HG03280 (cell line): ENCODE results near the gene CFAP74.
"Not testable (repeated sequence)": the region's sequence is repeated elsewhere in the genome, so short reads cannot be mapped to it uniquely, and the experiment has no call there.

Experiments
- ATAC-seq: cut with Tn5 transposase; IDR thresholded peaks from one replicate; pipeline ENCODE4 v1.9.1; 2021; ENCODE audit warnings: mild to moderate bottlenecking, moderate library complexity; ENCODE audit not compliant: unreplicated experiment

CFAP74 gene

GRCh38 chr1:1937061-1937460, 66.5 kb downstream of the CFAP74 start:
- no peak for ATAC-seq

- not testable (repeated sequence) for ATAC-seq
These were observed 68.7 kb downstream of the CFAP74 start for GRCh38 chr1:1934848-1935247.

- no peak for ATAC-seq
These were observed 73.7 kb downstream of the CFAP74 start for GRCh38 chr1:1929639-1930545.

DNA sequence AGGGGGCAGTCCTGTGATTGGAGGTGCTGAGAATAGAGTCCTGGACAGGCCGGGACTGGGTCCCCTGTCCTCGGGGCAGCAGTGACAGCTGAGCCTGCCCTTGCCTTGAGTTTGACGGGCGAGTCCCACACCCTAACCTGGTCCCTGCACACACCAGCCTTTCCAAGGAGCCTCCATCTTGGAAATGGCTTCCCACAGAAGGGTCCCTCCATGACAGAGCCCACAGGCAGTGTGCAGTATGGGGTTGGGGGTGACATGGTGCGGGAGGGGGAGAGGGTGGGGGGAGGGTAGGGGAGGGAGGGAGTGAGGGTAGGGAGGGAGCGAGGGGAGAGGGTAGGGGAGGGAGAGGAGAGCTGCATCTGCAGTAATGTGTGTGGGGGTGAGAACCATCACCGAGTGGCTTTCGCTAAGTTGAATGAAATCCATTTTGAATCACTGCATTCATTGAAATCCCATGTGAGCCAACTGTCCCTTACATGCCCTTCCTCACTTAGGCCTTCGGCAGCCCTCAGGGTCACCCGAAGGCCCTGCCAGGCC, 74.4 kb downstream of the CFAP74 start:
- ATAC-seq = no peak

GRCh38 chr1:1928231-1929101, 75.1 kb downstream of the CFAP74 start:
- no peak for ATAC-seq

DNA sequence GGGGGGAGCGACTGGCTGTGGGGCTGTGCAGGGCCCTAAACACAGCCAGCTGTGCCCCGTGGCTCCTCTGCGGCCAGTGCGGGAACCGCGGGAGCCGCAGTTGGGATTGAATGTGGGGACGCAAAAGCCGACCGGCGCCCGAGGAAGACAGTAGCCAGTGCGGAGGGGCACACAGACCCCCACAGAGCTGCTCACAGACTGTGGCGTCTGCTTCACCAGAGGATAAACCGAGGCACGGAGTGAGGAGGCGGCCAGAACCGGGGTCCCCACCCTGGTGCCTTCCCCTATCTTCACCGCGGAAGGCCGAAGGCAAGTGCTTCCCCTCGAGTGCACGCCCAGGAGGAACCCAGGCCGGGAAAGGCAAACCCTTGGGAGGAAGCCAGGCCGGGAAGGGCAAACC, 75.8 kb downstream of the CFAP74 start:
- ATAC-seq = no peak

DNA sequence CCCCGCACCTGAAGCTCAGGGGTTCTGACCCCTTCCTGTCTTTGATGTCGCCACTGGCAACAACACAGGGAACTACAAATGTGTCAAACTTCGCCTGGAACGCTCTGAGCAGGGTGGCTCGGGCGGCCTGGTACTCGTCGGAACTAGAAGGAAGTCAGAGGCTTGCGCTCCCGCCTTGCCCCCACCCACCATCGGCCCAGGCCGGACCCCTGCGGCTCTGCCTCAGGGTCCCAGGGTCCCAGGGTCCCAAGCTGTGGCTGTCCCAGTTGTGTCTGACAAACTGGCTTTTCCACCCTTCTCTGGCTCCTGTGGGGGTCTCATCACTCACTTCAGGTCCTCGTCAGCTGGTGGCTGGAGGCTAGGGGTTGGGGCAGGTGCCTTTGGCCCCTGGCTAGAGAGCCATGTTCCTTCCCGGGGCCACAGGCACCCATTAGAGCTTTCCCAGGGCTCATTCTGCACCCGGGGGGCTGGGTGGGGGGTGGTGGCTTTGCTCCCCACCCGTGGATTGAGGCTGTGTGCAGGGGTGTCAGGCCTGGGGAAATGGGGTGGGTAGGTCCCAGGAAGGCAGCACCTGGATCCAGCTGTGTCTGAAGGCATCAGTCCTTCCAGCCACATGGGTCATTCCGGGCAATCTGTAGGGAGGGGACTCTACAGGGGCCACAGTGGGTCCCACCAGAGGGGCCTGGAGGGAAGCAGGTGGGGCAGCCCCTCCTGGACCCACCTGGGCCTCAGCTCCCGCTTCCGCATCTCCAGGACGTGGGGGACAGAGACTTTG, 76.5 kb downstream of the CFAP74 start:
- no peak for ATAC-seq

- ATAC-seq = no peak
These were observed 77.2 kb downstream of the CFAP74 start for GRCh38 chr1:1926346-1926811.

- ATAC-seq = no peak
These were observed 77.9 kb downstream of the CFAP74 start for GRCh38 chr1:1925437-1926345.

DNA sequence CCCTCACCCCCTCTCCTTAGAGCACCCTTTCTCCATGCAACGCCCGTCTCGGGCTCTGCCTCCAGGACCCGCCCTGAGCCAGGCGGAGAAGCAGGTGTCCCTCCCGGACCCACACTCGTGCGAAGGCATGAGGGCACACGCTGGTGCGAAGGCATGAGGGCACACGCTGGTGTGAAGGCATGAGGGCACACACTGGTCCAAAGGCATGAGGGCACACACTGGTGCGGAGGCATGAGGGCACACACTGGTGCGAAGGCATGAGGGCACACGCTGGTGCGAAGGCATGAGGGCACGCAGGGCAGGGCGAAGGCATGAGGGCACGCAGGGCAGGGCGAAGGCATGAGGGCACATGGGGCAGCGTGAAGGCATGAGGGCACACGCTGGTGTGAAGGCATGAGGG, 78.7 kb downstream of the CFAP74 start:
- ATAC-seq = no peak

- no peak for ATAC-seq
These were observed 79.2 kb downstream of the CFAP74 start for GRCh38 chr1:1924386-1924785.

GRCh38 chr1:1922956-1923833, 80.4 kb downstream of the CFAP74 start:
- no peak for ATAC-seq

- ATAC-seq = no peak
These were observed 81.0 kb downstream of the CFAP74 start for GRCh38 chr1:1922702-1922955.

DNA sequence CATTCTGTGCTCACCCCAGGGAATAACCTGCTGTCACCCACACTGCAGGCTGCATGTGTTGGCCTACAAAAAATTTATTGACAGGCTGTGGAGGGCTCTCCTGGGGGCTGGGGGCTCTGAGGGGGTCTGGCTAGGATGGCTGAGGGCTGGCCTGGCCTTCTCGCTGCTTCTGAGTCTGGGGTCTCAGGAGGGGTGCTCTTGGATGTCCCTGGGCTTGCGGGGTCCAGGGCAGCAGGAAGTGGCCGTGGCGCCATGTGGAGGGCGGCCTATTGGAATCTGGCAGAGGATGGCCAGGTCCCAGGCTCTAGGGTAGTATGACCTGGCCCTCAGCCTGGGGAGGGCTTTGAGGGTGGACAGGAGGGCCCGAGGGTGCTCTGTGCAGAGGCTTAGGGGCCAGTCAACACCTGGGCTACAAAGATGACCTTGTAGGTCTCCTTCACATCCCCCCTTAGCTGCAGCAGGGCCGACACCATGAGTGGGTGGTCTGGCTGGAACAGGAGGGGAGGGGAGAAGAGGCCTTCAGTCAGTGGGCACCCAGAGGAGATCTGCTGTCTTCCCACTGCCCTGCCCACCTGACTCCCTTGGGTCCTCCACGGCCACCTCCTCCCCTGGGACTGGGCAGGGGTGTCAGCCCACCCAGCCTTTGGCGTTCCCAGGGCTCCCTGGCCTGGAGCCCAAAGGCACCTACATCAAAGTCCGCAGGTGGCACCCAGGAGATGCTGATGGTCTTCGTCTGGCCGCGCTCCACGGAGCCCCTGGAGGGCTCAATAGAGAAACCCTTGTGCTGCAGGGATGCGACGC, 81.5 kb downstream of the CFAP74 start:
- ATAC-seq = no peak

DNA sequence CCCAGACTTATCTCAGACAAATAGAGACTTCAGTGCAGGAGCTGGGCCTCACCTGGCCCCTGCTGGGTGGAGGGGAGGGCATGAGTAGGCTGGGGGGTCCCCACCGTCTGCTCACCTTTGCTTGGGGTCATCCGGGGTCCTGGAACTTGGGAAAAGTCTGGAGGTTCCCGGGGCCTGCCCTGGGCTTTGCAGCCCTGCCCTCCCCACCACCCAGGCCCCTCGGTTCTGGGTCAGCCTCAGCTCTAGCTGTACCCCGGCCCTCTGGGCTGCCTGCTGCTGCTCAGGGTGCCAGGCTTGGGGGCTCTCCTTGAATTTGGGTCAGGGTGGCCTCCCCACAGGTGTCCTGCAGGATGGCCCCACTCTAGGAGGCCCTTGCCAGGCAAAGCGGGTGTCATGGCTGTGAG, 82.1 kb downstream of the CFAP74 start:
- ATAC-seq = no peak

GRCh38 chr1:1920608-1921458, 82.8 kb downstream of the CFAP74 start:
- ATAC-seq = no peak

DNA sequence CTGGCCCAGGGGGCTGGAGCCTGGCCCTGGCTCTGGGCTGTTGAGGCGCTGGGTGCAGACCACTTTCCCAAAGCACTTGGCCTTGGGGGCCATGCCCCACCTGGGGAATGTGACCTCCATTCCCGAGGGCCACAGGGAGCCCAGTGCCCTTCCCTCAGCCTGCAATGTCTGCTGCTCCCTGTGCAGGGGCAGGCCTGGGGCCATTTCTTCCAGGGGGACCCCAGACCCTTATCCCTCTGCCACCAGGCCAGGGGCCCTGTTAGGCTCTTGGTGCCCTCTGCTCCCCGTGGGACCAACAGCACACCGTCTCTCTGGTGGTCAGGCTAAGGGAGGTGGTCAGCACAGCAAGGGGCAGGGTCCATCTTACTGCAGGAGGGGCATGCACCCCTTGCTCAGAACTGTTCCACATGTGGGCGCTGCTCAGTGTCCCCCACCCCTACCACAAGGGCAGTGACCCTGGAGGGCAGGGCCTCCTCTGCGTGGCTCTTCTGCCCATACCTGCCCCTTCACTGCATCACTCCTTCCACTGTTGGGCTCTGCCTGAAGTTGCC, 83.5 kb downstream of the CFAP74 start:
- ATAC-seq = no peak
